Measurements from ENCODE around the gene ATP9B. TPM values are rescaled to one million over a fixed set of nuclear protein-coding genes. Genes with fewer than 3 reads are reported as not detected.

The ATP9B gene
- total RNA-seq, 4 donors from 2014 or later, result 26.0 to 37.4 (median 30.5) TPM

- Histone ChIP-seq H3K27ac (replicated peaks in 1 of 4) (no peak overlapping the region), H3K36me3 (peaks cover 15 to 87% (median 51%) of the 10 kb centered on the region in 4 donors), H3K4me3 (no peak overlapping the region), H3K27me3 (no peaks in the 10 kb centered on the region), H3K9me3 (no peaks in the 10 kb centered on the region), H3K4me1 (no peaks in the 10 kb centered on the region)
- intact Hi-C loops (cut with DNase I), result no loop called here
- DNase-seq (ENCODE audit: extremely low spot score), result no peak
- no peak for TF ChIP-seq EP300 (IDR thresholded peaks at IDR 0.05)
- no peak for TF ChIP-seq POLR2AphosphoS5 (IDR thresholded peaks at IDR 0.05)
- no peak for TF ChIP-seq POLR2A (IDR thresholded peaks at IDR 0.05; ENCODE audit: low read depth)
- no peak for TF ChIP-seq CTCF (IDR thresholded peaks at IDR 0.05)
- WGBS, result 81% methylated on average over 20 of the region's 20 CpGs
Observed at GRCh38 chr18:79336556-79337142, 267.5 kb downstream of the ATP9B start.

- Histone ChIP-seq H3K36me3 (peaks cover 19 to 87% (median 49%) of the 10 kb centered on the region in 4 donors), H3K27me3 (no peaks in the 10 kb centered on the region), H3K4me1 (no peaks in the 10 kb centered on the region), H3K9me3 (no peaks in the 10 kb centered on the region), H3K4me3 (no peak overlapping the region), H3K27ac (replicated peaks in 1 of 4) (no peak overlapping the region)
- TF ChIP-seq POLR2A (IDR thresholded peaks at IDR 0.05; ENCODE audit: low read depth) (no peak), POLR2AphosphoS5 (IDR thresholded peaks at IDR 0.05) (no peak), EP300 (IDR thresholded peaks at IDR 0.05) (no peak), CTCF (IDR thresholded peaks at IDR 0.05) (no peak)
- intact Hi-C loops (cut with DNase I), result no loop called here
- DNase-seq (ENCODE audit: extremely low spot score), result no peak
- WGBS, result 96% methylated on average over 5 of the region's 19 CpGs
Observed at GRCh38 chr18:79337184-79337583, 268.0 kb downstream of the ATP9B start.

GRCh38 chr18:79337620-79338019 lies 268.4 kb downstream of the ATP9B start:
- H3K4me1 ChIP-seq, result no peaks in the 10 kb centered on the region
- intact Hi-C loops (cut with DNase I), result no loop called here
- H3K27me3 ChIP-seq, result no peaks in the 10 kb centered on the region
- no peak for DNase-seq (ENCODE audit: extremely low spot score)
- H3K36me3 ChIP-seq, result peaks cover 19 to 85% (median 47%) of the 10 kb centered on the region in 4 donors
- H3K4me3 ChIP-seq, result no peak overlapping the region
- TF ChIP-seq EP300 (IDR thresholded peaks at IDR 0.05), result no peak
- TF ChIP-seq POLR2AphosphoS5 (IDR thresholded peaks at IDR 0.05), result no peak
- TF ChIP-seq POLR2A (IDR thresholded peaks at IDR 0.05; ENCODE audit: low read depth), result no peak
- TF ChIP-seq CTCF (IDR thresholded peaks at IDR 0.05), result no peak
- H3K27ac ChIP-seq (replicated peaks in 1 of 4), result no peak overlapping the region
- WGBS, result 87% methylated on average over 7 of the region's 12 CpGs
- no peaks in the 10 kb centered on the region for H3K9me3 ChIP-seq

- no peak for TF ChIP-seq POLR2AphosphoS5 (IDR thresholded peaks at IDR 0.05)
- no peak for TF ChIP-seq CTCF (IDR thresholded peaks at IDR 0.05)
- TF ChIP-seq EP300 (IDR thresholded peaks at IDR 0.05), result no peak
- no peak for TF ChIP-seq POLR2A (IDR thresholded peaks at IDR 0.05; ENCODE audit: low read depth)
- no peaks in the 10 kb centered on the region for H3K9me3 ChIP-seq
- H3K36me3 ChIP-seq, result peaks cover 26 to 79% (median 47%) of the 10 kb centered on the region in 4 donors
- intact Hi-C loops (cut with DNase I), result no loop called here
- H3K27me3 ChIP-seq, result no peaks in the 10 kb centered on the region
- no peak for DNase-seq (ENCODE audit: extremely low spot score)
- H3K27ac ChIP-seq (replicated peaks in 1 of 4), result no peak overlapping the region
- H3K4me1 ChIP-seq, result no peaks in the 10 kb centered on the region
- H3K4me3 ChIP-seq, result no peak overlapping the region
- WGBS, result 91% methylated on average over 19 of the region's 19 CpGs
Observed at GRCh38 chr18:79339094-79339908, 270.1 kb downstream of the ATP9B start.
